H1 (cell line): ENCODE data around the gene GPC3. TPM values are rescaled to one million over a fixed set of nuclear protein-coding genes. Genes with fewer than 3 reads are reported as not detected.
A peak's percentile ranks its signal among the peaks of the same experiment; 100 is the strongest.

Experiments
- CTCF ChIA-PET: fragments of 300-600 bp; sonication (Branson Sonifier 250); formaldehyde crosslinking; loops from one replicate; lab custom pipeline; 2021; ENCODE audit not compliant: partially characterized antibody; lab: Charles Lee
- POLR2A ChIA-PET: fragments of 300-600 bp; sonication (Branson Sonifier 250); formaldehyde crosslinking; loops from one replicate; lab custom pipeline; 2021; ENCODE audit warnings: inconsistent platforms; ENCODE audit not compliant: partially characterized antibody; lab: Charles Lee
- DNase-seq, 2 experiments: peaks; one replicate each; pipeline versions ENCODE4 v3.0.0 to v3.0.0-alpha.2; 2010 to 2022; ENCODE audit warnings: low spot score in 2 of 2, low read depth in 1 of 2, mixed read lengths in 1 of 2
- FAIRE-seq: peaks from 2 replicates; lab custom pipeline; 2011; peaks lifted over from hg19 to GRCh38; lab: Jason Lieb, UNC
- H2AFZ ChIP-seq: 2 replicates; pipeline ENCODE4 v1.8.1; 2012; ENCODE audit warnings: low read length, inconsistent platforms
- H2AK5ac ChIP-seq: 2 replicates; pipeline ENCODE4 v1.6.1; 2013; ENCODE audit warnings: low read depth, low read length
- H2BK120ac ChIP-seq: replicated peaks from 2 replicates; pipeline ENCODE3; 2013; ENCODE audit warnings: low read depth, low read length, inconsistent platforms
- H2BK12ac ChIP-seq: 2 replicates; pipeline ENCODE4 v1.6.1; 2013; ENCODE audit warnings: low read depth, low read length
- H2BK15ac ChIP-seq: 2 replicates; pipeline ENCODE4 v1.6.1; 2013; ENCODE audit warnings: low read length
- H2BK20ac ChIP-seq: 2 replicates; pipeline ENCODE4 v1.6.1; 2013; ENCODE audit warnings: low read length
- H2BK5ac ChIP-seq: 2 replicates; pipeline ENCODE4 v1.6.1; 2013; ENCODE audit warnings: low read depth, low read length
- H3K14ac ChIP-seq: 2 replicates; pipeline ENCODE4 v1.6.1; 2013; ENCODE audit warnings: inconsistent platforms; ENCODE audit not compliant: insufficient read length
- H3K18ac ChIP-seq: 2 replicates; pipeline ENCODE4 v1.6.1; 2013; ENCODE audit warnings: low read length; ENCODE audit errors: extremely low read depth
- H3K23ac ChIP-seq: 2 replicates; pipeline ENCODE4 v1.6.1; 2013; ENCODE audit warnings: inconsistent platforms; ENCODE audit not compliant: insufficient read length
- H3K23me2 ChIP-seq: 2 replicates; pipeline ENCODE4 v1.6.1; 2013; ENCODE audit warnings: low read depth, low read length
- H3K27ac ChIP-seq: 2 replicates; pipeline ENCODE4 v1.6.1; 2011; ENCODE audit warnings: low read depth, low read length, inconsistent platforms
- H3K27me3 ChIP-seq, 4 experiments: replicated peaks in 1 of 4; 1 replicate in 1 of 4; 2 replicates in 3 of 4; pipeline versions ENCODE4 v1.6.1 to v1.8.1; 2011 to 2013; ENCODE audit warnings: low read length in 3 of 4, mild to moderate bottlenecking in 3 of 4, inconsistent platforms in 2 of 4, mixed read lengths in 2 of 4, moderate library complexity in 1 of 4; ENCODE audit not compliant: control insufficient read depth in 3 of 4, insufficient read depth in 3 of 4; ENCODE audit errors: extremely low read depth in 1 of 4
- H3K36me3 ChIP-seq, 4 experiments: 2 replicates each; pipeline versions ENCODE4 v1.6.1 to v1.8.1; 2011 to 2013; ENCODE audit warnings: mild to moderate bottlenecking in 4 of 4, low read length in 3 of 4, moderate library complexity in 2 of 4, control low read depth in 1 of 4, inconsistent platforms in 1 of 4; ENCODE audit not compliant: insufficient read depth in 4 of 4, control insufficient read depth in 2 of 4
- H3K4ac ChIP-seq: replicated peaks from 2 replicates; pipeline ENCODE3; 2013; ENCODE audit warnings: low read length, low read depth, mixed read lengths, inconsistent platforms; ENCODE audit not compliant: insufficient read length
- H3K4me1 ChIP-seq, 4 experiments: replicated peaks in 1 of 4; 1 replicate in 1 of 4; 2 replicates in 3 of 4; pipeline versions ENCODE4 v1.6.1 to v1.8.1; 2011 to 2013; ENCODE audit warnings: low read length in 3 of 4, inconsistent platforms in 2 of 4, mixed read lengths in 1 of 4; ENCODE audit not compliant: insufficient read depth in 4 of 4, control insufficient read depth in 3 of 4
- H3K4me2 ChIP-seq, 2 experiments: 2 replicates each; pipeline versions ENCODE4 v1.6.1 to v1.8.1; 2011 to 2013; ENCODE audit warnings: low read depth in 2 of 2, low read length in 2 of 2, control low read depth in 1 of 2, inconsistent platforms in 1 of 2, mild to moderate bottlenecking in 1 of 2; ENCODE audit not compliant: insufficient read depth in 1 of 2
- H3K4me3 ChIP-seq, 4 experiments: fragments of 200-600, 300-600 bp in 1 of 4; sonication (generic), shearing (Covaris generic), sonication (Bioruptor Twin) in 1 of 4; 2 replicates each; pipeline versions ENCODE4 v1.5.1 to v1.8.1; 2011 to 2016; ENCODE audit warnings: low read length in 4 of 4, low read depth in 3 of 4, control low read depth in 2 of 4, inconsistent platforms in 2 of 4, mild to moderate bottlenecking in 2 of 4, mixed read lengths in 1 of 4, moderate library complexity in 1 of 4; ENCODE audit not compliant: insufficient read depth in 2 of 4; ENCODE audit errors: extremely low read depth in 1 of 4
- H3K56ac ChIP-seq: replicated peaks from 2 replicates; pipeline ENCODE3; 2013; ENCODE audit warnings: low read depth, mild to moderate bottlenecking, mixed read lengths, low read length, inconsistent platforms; ENCODE audit not compliant: insufficient read length
- H3K79me1 ChIP-seq: 2 replicates; pipeline ENCODE4 v1.6.1; 2013; ENCODE audit warnings: low read depth, low read length, control low read depth
- H3K79me2 ChIP-seq, 2 experiments: 2 replicates each; pipeline versions ENCODE4 v1.6.1 to v1.8.1; 2012 to 2013; ENCODE audit warnings: low read length in 2 of 2, mild to moderate bottlenecking in 2 of 2, inconsistent platforms in 1 of 2; ENCODE audit not compliant: insufficient read depth in 2 of 2, control insufficient read depth in 1 of 2
- H3K9ac ChIP-seq, 4 experiments: replicated peaks in 1 of 4; 1 replicate in 1 of 4; 2 replicates in 3 of 4; pipeline versions ENCODE4 v1.6.1 to v1.8.1; 2011 to 2013; ENCODE audit warnings: low read depth in 3 of 4, low read length in 3 of 4, control low read depth in 2 of 4, mild to moderate bottlenecking in 2 of 4, moderate library complexity in 2 of 4, inconsistent platforms in 1 of 4; ENCODE audit errors: extremely low read depth in 1 of 4
- H3K9me3 ChIP-seq, 2 experiments: 2 replicates each; pipeline versions ENCODE4 v1.6.1 to v1.8.1; 2012 to 2013; ENCODE audit warnings: mild to moderate bottlenecking in 2 of 2, moderate library complexity in 2 of 2, control low read depth in 1 of 2, inconsistent platforms in 1 of 2, low read depth in 1 of 2, low read length in 1 of 2, mixed read lengths in 1 of 2; ENCODE audit not compliant: insufficient read depth in 2 of 2
- H4K20me1 ChIP-seq, 2 experiments: replicated peaks in 1 of 2; 2 replicates each; pipeline versions ENCODE3 to v1.8.1; 2011 to 2013; ENCODE audit warnings: inconsistent platforms in 2 of 2, low read length in 2 of 2, mild to moderate bottlenecking in 1 of 2; ENCODE audit not compliant: insufficient read depth in 2 of 2, control insufficient read depth in 1 of 2
- H4K5ac ChIP-seq: 2 replicates; pipeline ENCODE4 v1.6.1; 2013; ENCODE audit warnings: low read length, low read depth, mixed read lengths, inconsistent platforms; ENCODE audit not compliant: insufficient read length
- H4K8ac ChIP-seq: 2 replicates; pipeline ENCODE4 v1.8.0; 2013; ENCODE audit warnings: mild to moderate bottlenecking, moderate library complexity, low read length, inconsistent platforms; ENCODE audit not compliant: insufficient read depth; ENCODE audit errors: extremely low read depth
- H4K91ac ChIP-seq: replicated peaks from 2 replicates; pipeline ENCODE3; 2013; ENCODE audit warnings: low read length, mixed read lengths, inconsistent platforms; ENCODE audit not compliant: insufficient read length
- RBBP5 ChIP-seq: IDR thresholded peaks from 2 replicates; pipeline ENCODE4 v1.7.1; 2012; ENCODE audit warnings: low read depth, mild to moderate bottlenecking, inconsistent platforms, low read length, moderate library complexity, borderline replicate concordance
- WGBS, 2 experiments: shearing (Covaris generic) in 1 of 2; methylation state at CpG; one replicate each; pipeline versions ENCODE4 v1.1.6 to v1.1.7; 2013 to 2015; ENCODE audit warnings: low lambda C conversion rate in 2 of 2, mixed read lengths in 2 of 2, inconsistent platforms in 1 of 2, low coverage in 1 of 2, missing lambda C conversion rate in 1 of 2; ENCODE audit not compliant: insufficient replicate concordance in 2 of 2, insufficient coverage in 1 of 2, insufficient read length in 1 of 2; ENCODE audit errors: extremely low coverage in 1 of 2, missing lambda C conversion rate in 1 of 2; 5-methylcytosine and 5-hydroxymethylcytosine counted together
- polyA plus RNA-seq, 7 experiments: library from polyadenylated mRNA; depleted of rRNA in 3 of 7; stranded (reverse) in 5 of 7; unstranded in 2 of 7; fragments of >200 nt in 5 of 7; fragments of 200-250 nt in 2 of 7; gene quantifications; 1 replicate in 5 of 7; 2 replicates in 1 of 7; 4 replicates in 1 of 7; pipeline versions ENCODE4 v1.2.1 to v1.2.3, GENCODE V29; 2011 to 2013; ENCODE audit warnings: missing spikeins in 2 of 7, mixed read lengths in 2 of 7
- total RNA-seq: library from RNA; stranded (reverse); fragmentation: NEBNext Ultra II Directional; extraction: Animal tissue kit (Norgen Biotek cat#: 25700); gene quantifications from 2 replicates; pipeline ENCODE4 v1.2.1, GENCODE V29; 2021

Gene GPC3
- total and polyA plus RNA-seq, 2 of the 8 experiments (the other 6 are each of a cell fraction or from before 2014, with no cell fraction given): 64.8 to 71.9 TPM

DNA sequence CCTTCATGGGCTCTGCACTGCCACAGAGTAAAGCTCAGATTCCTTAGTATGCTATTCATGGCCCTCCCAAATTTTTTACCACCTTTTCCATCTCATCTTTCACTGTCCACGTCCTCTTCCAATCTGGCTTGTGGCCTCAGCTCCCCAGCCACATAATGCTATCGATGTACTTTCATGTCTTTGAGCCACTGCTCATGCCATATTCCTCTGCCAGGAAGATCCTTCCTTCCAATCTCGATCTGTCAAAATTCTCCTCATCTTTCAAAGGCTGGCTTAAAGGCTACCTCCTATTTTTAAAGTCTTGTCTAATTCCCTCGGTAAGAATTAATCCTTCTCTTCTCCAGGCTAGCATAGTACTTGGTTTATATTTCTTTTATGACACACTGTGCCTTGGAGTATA lies 336.8 kb downstream of the GPC3 start:
- peaks cover 0 to 17% (median 4%) of the 10 kb centered on the region in 4 experiments; a peak in 5 of 7 replicates for H3K4me1 ChIP-seq
- no peak overlapping the region for H4K8ac ChIP-seq
- 0 out of 2 replicates have a peak overlapping the region, but pooled peaks have one; percentile 52 for H2BK5ac ChIP-seq
- CTCF ChIA-PET: interaction anchor here (0.6 kb wide), 2 partner anchors 30 to 60 kb away, joined by 3 read pairs; no protein-coding TSS in a partner anchor
- H2AK5ac ChIP-seq: no peak overlapping the region
- no peaks in the 10 kb centered on the region for H3K36me3 ChIP-seq
- no peaks in the 10 kb centered on the region for H3K9me3 ChIP-seq
- H3K9ac ChIP-seq: no peak overlapping the region
- H3K23me2 ChIP-seq: no peaks in the 10 kb centered on the region
- no peak overlapping the region for H2BK15ac ChIP-seq
- FAIRE-seq (no peak), DNase-seq (no peak)
- no peaks in the 10 kb centered on the region for H4K20me1 ChIP-seq
- H3K23ac ChIP-seq: no peak overlapping the region
- H3K56ac ChIP-seq: no peak overlapping the region
- H3K27me3 ChIP-seq: no peaks in the 10 kb centered on the region
- H3K14ac ChIP-seq: no peak overlapping the region
- H2BK20ac ChIP-seq: no peak overlapping the region
- peak overlapping the region; percentile 92 for H2BK12ac ChIP-seq
- H3K4ac ChIP-seq: no peak overlapping the region
- 88% methylated on average over 4 of the region's 4 CpGs; no CpG with 5 or more reads in 1 of the 2 experiments for WGBS, 2 experiments
- H3K18ac ChIP-seq: no peak overlapping the region
- no peaks in the 10 kb centered on the region for H3K79me2 ChIP-seq
- H3K4me2 ChIP-seq: no peak overlapping the region
- H3K4me3 ChIP-seq: no peak overlapping the region
- H2AFZ ChIP-seq: no peak overlapping the region
- no peak overlapping the region for H4K5ac ChIP-seq
- POLR2A ChIA-PET: interaction anchor here (0.8 kb wide), 1 partner anchor 9 kb away, joined by 3 read pairs; no protein-coding TSS in a partner anchor
- H3K79me1 ChIP-seq: no peaks in the 10 kb centered on the region
- H3K27ac ChIP-seq: no peak overlapping the region
- H4K91ac ChIP-seq: no peak overlapping the region
- peak overlapping the region; percentile 2 for H2BK120ac ChIP-seq
- TF ChIP-seq RBBP5: no peak
